HG03460 (cell line): ENCODE data around the gene ENO1.
"Not testable (repeated sequence)": the region's sequence is repeated elsewhere in the genome, so short reads cannot be mapped to it uniquely, and the experiment has no call there.

ENCODE experiments used
- ATAC-seq: cut with Tn5 transposase; IDR thresholded peaks from one replicate; pipeline ENCODE4 v1.9.1; 2021; ENCODE audit not compliant: unreplicated experiment

The ENO1 gene

DNA sequence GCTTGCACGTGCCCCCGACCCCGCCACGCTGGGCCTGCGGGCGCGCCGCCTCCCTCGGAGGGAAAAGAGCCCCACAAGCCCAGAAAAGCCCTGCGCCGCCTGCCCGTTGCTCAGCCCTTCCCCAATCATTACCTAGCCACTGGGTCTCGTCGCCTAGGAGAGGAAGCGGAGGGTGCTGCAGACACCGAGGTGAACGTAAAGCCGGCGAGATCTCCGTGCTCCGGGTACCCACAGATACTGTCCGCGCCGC, at the start of gene ENO1:
Gene ENO1 (minus strand): TSS at position 239 of the 250 bp plus-strand sequence. CDS start 3,778 bp downstream, outside the sequence.
- no peak for ATAC-seq

DNA sequence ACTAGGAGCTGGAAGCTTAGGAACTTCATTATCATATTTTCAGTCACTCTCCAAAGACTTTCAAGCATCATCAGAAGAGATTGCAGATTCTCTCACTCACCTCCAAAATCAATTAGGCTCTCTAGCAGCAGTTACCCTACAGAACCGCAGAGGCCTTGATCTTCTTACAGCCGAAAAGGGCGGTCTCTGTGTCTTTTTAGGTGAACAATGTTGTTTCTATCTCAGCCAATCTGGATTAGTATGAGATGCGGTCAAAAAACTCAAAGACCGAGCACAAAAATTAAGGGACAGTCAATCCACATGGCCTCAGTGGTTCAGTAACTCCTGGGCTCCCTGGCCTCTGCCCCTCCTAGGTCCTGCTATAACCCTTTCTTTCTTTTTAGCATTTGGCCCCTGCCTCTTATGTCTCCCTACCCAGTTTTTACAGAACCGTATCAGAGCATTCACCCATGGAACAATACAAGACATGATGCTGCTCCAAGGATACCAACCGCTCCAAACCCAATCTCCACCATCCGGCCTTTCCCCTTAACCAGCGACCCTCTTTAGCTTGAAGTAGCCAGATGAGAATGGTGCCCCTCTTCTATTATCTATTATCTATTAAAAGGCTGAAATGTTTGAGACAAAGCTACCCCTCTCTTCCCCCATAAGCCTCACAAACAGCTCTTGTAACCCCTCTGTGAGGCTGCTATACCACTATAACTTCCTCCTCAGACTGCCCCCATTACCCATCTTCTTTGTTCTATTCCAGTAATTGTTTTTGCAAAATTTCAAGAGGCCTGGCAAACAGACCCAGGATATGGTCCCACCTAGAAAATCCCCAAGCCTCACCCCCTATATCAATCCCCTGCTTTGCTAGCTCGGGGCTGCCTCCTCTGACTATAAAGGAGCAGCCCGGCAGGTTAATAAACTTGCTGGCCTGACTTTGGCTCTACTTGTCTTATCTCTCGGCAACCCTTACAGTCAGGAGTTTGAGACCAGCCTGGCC, 48.5 kb upstream of the ENO1 start:
- no peak for ATAC-seq

- ATAC-seq: no peak
These were observed 47.5 kb upstream of the ENO1 start for GRCh38 chr1:8925960-8926359.

- ATAC-seq: no peak
These were observed 46.9 kb upstream of the ENO1 start for GRCh38 chr1:8925406-8925805.

GRCh38 chr1:8922962-8923361, 44.5 kb upstream of the ENO1 start:
- no peak for ATAC-seq

- not testable (repeated sequence) for ATAC-seq
These were observed 39.0 kb upstream of the ENO1 start for GRCh38 chr1:8917536-8917935.

DNA sequence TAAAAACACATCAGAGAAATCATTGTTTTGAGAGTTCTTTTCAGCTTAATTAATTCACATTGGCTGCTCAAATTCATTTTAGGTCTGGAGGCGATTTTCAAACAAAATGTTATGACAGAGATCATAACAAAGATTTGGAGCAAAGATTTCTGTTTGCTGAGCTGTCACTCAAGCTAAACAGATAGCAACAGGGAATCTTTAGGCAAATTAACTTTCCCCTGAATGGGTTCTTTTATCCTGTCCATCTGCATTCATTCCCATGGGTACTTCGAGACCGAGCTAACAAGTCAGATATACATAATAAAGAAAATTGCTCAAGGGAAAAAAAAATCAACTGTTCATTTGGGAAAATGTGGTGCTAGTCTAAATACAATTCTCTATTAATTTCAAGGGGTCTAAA, 37.0 kb upstream of the ENO1 start:
- no peak for ATAC-seq

GRCh38 chr1:8914466-8914865, 36.0 kb upstream of the ENO1 start:
- ATAC-seq: no peak

GRCh38 chr1:8913457-8913856, 35.0 kb upstream of the ENO1 start:
- no peak for ATAC-seq

GRCh38 chr1:8911416-8912309, 33.2 kb upstream of the ENO1 start:
- no peak for ATAC-seq

- ATAC-seq: no peak
These were observed 32.4 kb upstream of the ENO1 start for GRCh38 chr1:8910914-8911313.

- no peak for ATAC-seq
These were observed 31.8 kb upstream of the ENO1 start for GRCh38 chr1:8910331-8910730.

DNA sequence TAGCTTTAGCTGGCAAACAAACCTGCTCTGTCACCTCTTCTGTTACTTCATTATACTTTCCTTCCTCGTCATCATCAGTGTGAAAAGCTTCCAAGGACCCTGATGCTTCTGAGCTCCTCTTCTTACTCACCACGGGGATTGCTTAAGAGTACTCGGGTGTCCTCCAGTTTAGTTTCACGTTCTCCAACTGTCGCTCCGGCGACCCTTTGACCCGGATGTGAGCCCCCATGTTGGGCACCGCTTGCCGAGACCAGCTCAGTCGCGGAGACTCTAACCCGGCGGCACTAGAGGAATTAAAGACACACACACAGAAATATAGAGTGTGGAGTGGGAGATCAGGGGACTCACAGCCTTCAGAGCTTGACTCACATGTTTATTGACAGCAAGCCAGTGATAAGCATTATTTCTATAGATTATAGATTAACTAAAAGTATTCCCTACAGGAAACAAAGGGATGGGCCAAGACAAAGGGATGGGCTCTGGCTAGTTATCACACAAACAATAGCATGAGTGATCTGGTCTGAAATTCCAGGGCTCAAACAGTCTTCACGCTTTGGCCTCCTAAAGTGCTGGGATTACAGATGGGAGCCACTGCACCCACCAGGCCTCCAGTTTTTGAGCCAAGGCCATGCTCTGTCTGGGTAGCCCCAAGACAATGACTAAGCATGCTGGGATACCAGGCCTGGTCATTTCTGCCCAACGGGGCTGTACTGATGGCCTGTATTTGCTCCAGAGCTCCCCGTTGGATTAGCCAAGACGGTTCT, 30.1 kb upstream of the ENO1 start:
- no peak for ATAC-seq

- ATAC-seq: no peak
These were observed 27.2 kb upstream of the ENO1 start for GRCh38 chr1:8905582-8906191.

DNA sequence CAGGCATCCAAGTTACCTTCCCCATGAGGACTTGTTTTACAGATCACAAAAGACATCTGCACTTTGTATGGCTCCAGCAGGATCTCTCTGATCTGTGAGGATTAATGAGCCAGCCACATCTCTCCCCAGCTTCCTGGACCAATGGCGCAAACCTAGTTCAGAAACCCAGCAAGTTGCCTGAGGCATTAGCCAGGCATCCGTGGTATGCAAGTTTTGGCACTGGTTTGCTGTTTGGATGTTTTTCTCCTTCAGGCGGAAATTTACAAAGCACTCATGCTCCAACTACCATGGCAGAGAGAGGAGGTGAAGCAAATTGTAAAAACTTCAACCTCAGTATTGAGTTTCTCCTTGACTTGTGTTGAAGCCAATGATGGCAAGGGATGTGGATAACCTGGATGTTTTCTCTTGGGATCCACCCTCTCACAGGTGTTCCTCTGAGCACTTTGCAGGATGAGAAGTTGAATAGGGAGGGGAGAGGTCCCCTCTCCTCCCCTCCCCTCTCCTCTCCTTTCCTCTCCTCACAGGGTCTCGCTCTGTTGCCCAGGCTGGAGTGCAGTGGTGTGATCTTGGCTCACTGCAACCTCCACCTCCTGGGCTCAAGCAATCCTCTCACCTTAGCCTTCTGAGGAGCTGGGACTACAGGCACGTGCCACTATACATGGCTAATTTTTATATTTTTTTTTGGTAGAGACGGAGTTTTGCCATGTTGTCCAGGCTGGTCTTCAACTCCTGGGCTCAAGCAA, 25.6 kb upstream of the ENO1 start:
- no peak for ATAC-seq

DNA sequence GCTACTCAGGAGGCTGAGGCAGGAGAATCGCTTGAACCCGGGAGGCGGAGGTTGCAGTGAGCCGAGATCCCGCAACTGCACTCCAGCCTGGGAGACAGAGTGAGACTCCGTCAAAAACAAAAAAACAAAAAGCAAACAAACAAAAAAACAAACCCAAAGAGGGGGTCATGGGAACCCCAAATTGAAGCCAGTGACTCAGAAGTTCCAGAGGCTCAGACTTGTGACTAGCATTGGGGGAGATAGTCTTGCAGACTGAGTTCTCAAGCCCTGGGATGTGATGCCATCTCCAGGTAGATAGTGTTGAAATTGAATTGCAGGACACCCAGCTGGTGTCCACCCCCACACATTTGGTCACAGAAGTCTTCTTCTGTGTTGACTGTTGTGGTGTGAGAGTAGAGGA, 24.9 kb upstream of the ENO1 start:
- ATAC-seq: no peak

DNA sequence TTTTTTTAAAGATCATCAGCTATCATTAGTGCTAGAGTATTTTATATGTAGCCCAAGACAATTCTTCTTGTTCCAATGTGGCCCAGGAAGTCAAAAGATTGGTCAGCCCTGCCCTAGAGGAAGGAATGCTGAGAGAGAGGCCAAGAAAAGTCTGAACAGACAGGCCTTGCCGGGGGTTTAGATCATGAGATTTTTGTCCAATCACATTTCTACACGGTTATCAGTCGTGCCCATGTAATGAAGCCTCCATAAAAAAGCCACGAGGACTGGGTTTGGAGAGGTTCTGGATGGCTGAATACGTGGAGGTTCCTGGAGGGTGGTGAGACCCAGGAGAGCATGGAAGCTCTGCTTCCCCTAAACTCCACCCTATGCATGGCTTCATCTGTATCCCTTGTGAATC, 24.3 kb upstream of the ENO1 start:
- no peak for ATAC-seq

GRCh38 chr1:8900684-8901083, 22.2 kb upstream of the ENO1 start:
- ATAC-seq: not testable (repeated sequence)

GRCh38 chr1:8899046-8899445, 20.6 kb upstream of the ENO1 start:
- ATAC-seq: no peak

GRCh38 chr1:8898418-8898817, 19.9 kb upstream of the ENO1 start:
- ATAC-seq: not testable (repeated sequence)
